CD4-positive, alpha-beta T cell treated with Interferon gamma for 1 hour (primary cell): Measurements from ENCODE around the gene VANGL2.

Source experiments
- DNase-seq: peaks from one replicate; pipeline ENCODE4 v3.0.0-alpha.2; 2020

The VANGL2 gene

GRCh38 chr1:160407839-160408801 lies 7.8 kb downstream of the VANGL2 start:
- DNase-seq: no peak

DNA sequence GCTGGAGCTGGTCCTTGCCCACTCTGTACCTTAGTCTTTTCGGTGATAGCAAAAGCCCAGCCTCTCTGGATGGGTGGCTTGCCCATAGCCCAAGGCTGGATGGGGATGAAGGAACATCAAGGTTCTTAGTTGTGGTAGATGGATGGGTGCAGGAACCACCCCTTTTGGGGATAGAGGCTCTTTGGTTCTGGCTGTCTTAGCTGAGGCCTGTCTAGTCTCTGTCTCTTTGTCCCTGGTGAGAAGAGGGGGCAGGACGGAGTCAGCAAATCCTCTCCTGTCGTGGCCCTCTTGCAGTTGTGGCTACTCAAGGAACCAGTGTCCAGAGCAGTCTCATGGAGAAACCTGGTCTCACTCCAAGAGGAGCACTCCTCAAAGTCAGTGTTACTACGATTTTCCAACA lies 8.5 kb downstream of the VANGL2 start:
- DNase-seq: no peak

DNA sequence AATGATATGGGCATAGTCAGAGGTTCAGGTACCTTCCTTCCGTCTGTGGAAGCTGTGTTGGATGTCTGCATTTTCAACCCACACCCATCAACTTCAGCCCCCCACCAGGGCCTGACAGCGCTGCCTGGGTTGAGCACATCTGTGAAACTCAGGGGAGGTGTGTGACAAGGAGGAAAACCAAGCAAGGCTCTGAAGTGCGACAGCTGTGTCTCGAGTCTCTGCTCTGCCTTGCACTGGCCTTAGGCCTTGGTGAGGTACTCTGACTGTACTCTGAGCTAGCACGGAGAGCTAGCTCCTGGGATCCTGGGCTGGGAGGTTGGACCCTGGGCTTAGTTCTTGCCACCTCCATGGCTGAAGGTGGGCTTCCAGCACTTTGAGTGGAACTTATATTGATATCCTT lies 9.1 kb downstream of the VANGL2 start:
- DNase-seq: no peak

DNA sequence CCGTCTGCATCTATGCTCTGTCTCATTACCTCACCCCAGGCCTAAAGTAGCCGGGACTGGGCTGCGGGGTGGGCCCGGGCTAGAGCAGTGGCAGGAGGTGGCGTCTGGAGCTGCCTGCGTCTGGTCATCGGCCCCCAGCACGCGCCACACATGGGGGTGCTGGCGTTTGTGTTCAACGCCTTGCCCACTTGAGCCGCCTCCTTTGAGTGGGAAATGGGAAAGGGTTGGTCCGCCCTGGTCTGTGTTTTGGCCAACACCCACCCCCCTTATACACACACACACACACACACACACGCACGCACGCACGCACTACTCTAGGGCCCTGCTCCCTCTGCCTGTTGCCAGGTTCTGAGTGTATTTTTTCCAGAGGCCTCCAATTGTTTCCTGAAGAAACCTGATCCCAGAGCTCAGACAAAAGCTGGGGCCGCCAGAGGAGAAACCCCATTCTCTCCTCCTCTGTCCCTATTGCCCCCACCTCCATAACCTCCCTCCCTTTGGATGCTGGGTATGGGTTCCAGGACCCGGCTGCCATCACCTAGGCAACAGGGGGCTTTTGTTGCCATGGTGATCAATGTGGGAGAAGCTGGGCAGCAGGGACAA lies 10.1 kb downstream of the VANGL2 start:
- no peak for DNase-seq

- DNase-seq: no peak
Measured at GRCh38 chr1:160411271-160412027, 11.1 kb downstream of the VANGL2 start.

DNA sequence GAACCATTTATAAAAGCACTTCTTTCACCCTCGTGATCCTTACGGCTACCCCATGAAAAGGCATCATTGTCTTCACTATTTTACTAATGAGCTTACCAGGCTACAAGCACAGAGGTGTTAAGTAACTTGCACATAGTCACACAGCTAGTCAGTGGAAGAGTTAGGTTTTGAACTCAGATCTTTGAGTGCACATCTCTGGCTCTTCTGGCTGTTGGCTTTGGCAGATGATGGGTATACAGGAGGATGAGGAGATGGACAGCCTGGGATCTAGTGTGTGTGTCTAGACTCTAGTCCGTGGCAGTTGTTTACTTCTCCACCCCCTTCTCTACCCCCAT lies 11.6 kb downstream of the VANGL2 start:
- no peak for DNase-seq

GRCh38 chr1:160413716-160414115 lies 13.4 kb downstream of the VANGL2 start:
- DNase-seq: no peak

DNA sequence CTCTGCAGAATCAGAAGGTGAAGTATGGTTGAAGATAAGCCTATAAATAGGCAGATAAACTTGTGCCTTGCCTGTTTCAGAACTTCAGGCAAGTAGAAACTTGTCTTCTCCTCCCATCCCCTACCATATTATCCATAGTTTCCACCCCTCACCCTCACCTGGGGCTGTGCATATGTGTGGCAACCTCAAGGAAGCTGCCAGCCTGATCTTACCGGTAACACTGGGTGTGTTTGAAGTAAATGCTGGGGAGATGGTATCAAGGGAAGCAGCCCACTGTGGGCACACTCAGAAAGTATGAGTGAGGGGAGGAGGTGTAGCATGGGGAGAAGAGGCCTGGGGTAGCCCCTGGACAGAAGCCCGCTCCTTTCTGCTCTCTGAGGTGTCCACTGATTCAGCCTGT lies 14.5 kb downstream of the VANGL2 start:
- no peak for DNase-seq

- no peak for DNase-seq
Measured at GRCh38 chr1:160415696-160416290, 15.4 kb downstream of the VANGL2 start.

- no peak for DNase-seq
Measured at GRCh38 chr1:160416369-160416768, 16.0 kb downstream of the VANGL2 start.

- no peak for DNase-seq
Measured at GRCh38 chr1:160418483-160418882, 18.1 kb downstream of the VANGL2 start.

- DNase-seq: no peak
Measured at GRCh38 chr1:160419150-160419837, 18.9 kb downstream of the VANGL2 start.

DNA sequence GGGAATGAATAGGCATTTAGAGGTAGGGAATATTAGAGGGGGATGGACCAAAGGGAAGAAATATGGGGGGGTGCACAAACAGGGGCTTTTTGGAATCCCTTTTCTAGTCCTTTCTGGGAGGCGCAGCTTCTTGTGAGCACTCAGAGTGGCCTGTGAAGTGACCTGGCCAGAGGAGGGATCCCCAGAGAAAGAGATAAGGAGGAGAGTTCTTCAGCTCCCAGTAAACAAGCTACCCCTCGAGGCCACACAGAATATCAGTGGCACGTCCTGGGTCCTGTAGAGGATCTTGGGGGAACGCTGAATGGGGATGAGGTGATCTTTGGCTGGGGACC lies 19.4 kb downstream of the VANGL2 start:
- no peak for DNase-seq

DNA sequence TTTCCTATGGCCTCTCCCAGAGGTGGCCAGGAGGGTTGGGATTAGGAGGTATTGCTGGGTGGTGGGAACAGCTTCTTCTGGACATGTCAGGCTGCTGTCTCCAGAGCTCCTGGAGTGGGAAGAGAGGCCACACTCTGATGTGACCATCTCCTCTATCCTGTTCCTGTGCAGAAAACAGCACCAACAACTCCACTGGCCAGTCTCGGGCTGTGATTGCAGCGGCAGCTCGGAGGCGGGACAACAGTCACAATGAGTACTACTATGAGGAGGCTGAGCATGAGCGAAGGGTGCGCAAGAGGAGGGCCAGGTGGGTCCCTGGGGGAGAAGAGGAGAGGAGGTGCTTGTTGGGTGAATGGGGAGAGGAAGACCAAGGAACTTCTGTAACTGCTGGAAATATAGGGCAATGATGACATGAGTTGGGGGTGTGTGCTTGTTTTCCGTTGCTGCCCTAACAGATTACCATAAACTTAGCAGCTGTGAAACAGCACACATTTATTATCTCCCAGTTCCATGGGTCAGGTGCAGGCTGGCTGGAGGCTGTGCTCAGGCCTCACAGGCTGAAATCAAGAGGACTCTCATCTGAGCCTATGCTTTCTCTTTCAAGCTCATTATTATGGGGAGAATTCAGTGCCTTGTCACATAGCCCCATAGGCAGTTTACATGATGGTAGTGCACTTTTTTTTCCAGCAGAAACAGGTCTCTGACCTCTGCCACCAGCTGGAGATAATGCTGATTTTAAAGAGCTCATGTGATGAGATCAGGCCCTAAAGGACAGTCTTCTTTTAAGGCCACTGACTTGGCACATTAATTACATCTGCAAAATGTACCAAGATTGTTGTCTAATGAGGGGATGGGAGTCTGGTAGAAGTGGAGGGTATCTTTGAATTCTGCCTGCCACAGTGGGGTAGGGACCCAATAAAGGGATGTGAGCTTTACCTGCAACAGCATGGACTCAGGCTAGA lies 20.8 kb downstream of the VANGL2 start:
- no peak for DNase-seq

DNA sequence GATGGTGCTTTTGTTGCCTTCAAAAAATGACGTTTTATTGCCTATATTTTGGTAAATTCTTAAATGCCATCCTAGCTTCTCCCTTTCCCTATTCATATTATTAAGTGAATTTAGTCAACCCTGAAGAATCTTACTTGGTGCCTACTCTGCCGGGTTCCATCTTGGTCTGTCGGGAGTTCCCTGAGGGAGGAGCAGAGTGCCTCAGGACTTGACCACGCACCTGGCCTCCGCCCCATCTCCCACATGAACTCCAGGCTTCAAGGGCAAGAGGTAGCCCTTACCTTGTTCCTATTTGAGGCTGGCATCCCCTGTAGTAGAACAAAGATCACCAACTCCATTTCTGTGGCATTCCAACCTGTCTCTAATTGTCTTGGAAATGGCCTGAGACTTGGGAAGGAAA lies 21.5 kb downstream of the VANGL2 start:
- DNase-seq: no peak

- no peak for DNase-seq
Measured at GRCh38 chr1:160423966-160424365, 23.6 kb downstream of the VANGL2 start.

DNA sequence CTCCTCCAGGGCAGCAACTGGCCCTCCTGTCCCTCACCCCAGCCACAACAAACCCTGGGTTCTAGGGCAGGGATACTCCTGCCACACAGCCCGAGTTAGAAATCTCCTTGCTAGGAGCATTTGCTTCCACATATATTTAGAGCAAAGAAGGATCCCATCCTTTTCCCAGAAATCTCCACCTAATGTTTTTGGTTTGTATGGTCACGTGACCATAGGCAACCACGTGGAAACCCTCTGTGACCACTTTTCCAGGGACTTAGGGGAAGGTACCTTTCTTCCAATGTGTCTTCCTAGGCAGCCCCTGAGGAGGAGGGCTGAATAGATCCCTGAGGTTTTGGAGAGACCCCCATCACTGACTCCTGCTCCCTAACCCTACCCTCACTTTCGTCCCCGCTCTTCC lies 25.5 kb downstream of the VANGL2 start:
- DNase-seq: no peak

GRCh38 chr1:160427625-160428024 lies 27.3 kb downstream of the VANGL2 start:
- DNase-seq: no peak

- no peak for DNase-seq
Measured at GRCh38 chr1:160428053-160428452, 27.7 kb downstream of the VANGL2 start.

DNA sequence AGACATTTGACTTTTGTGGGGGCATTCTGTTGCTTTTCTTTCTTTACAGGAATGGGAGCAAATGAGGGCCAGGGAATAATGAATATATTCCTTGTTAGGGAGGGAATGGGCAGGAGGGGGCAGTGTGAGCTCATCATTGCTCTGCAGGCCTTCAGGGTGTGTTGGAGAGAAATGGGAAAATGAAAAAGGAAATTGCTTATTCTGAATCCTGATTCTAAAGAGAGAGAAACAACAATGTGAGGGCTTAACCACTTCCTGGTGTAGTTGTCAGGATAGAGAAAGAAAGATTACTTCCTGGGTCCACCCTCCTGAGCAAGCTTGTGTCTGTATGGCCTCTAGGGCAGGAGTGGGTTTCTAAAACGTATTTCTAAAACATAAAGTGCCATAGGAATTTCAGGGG lies 28.3 kb downstream of the VANGL2 start:
- no peak for DNase-seq

DNA sequence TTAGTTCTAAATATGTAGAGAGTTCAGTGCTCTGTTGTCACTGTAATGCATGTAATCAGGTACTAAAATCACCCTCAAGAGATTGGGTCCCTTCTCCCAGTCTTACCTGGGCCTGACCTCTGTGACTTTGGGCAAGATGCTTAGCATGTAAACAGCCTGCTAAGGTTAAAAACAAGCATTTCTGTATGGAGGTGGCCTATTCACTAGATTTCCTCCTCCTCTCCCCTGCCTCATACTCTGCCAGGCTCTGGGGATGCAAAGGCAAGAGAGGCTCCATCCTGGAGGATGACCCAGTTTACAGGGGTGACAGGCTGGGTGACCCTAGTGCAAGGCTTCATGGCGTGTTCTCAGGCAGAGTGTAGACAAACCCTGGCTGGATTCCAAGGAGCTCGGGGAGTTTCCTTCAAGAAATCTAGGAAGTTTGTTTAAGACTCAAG lies 28.8 kb downstream of the VANGL2 start:
- DNase-seq: no peak
